LNCaP clone FGC (cell line): ENCODE data around the gene CD8B2.

Experiments used
- DNase-seq: peaks from one replicate; pipeline ENCODE4 v3.0.0-alpha.2; 2011; ENCODE audit warnings: low read depth
- H3K4me3 ChIP-seq: 2 replicates; pipeline ENCODE4 v1.5.1; 2011; ENCODE audit warnings: mild to moderate bottlenecking, low read depth, low read length, control low read depth
- CTCF ChIP-seq: IDR thresholded peaks from 2 replicates; pipeline ENCODE4 v1.5.1; 2012; ENCODE audit warnings: mild to moderate bottlenecking; ENCODE audit not compliant: control insufficient read depth, insufficient read depth; ENCODE audit errors: extremely low read depth

CD8B2 gene

GRCh38 chr2:106536490-106536889 is 49.3 kb downstream of the CD8B2 start:
- no peak for DNase-seq
- TF ChIP-seq CTCF: no peak
- no peak overlapping the region for H3K4me3 ChIP-seq

GRCh38 chr2:106537047-106537446 is 49.9 kb downstream of the CD8B2 start:
- H3K4me3 ChIP-seq: no peak overlapping the region
- TF ChIP-seq CTCF: no peak
- no peak for DNase-seq

GRCh38 chr2:106537791-106538191 is 50.6 kb downstream of the CD8B2 start:
- no peak for TF ChIP-seq CTCF
- no peak for DNase-seq
- H3K4me3 ChIP-seq: no peak overlapping the region

- no peak for DNase-seq
- TF ChIP-seq CTCF: no peak
- H3K4me3 ChIP-seq: no peak overlapping the region
Observed at GRCh38 chr2:106540886-106541285, 53.7 kb downstream of the CD8B2 start.

GRCh38 chr2:106541333-106541732 is 54.2 kb downstream of the CD8B2 start:
- no peak for TF ChIP-seq CTCF
- DNase-seq: no peak
- H3K4me3 ChIP-seq: no peak overlapping the region

GRCh38 chr2:106542746-106543359 is 55.7 kb downstream of the CD8B2 start:
- DNase-seq: no peak
- peak; percentile 80 for TF ChIP-seq CTCF
- H3K4me3 ChIP-seq: no peak overlapping the region

GRCh38 chr2:106545007-106545406 is 57.8 kb downstream of the CD8B2 start:
- no peak overlapping the region for H3K4me3 ChIP-seq
- DNase-seq: no peak
- no peak for TF ChIP-seq CTCF
